ENCODE results near the gene SPDL1. TPM values are rescaled to one million over a fixed set of nuclear protein-coding genes. Genes with fewer than 3 reads are reported as not detected.

Gene SPDL1
- total RNA-seq, 1 donor: 2.2 TPM

Small RNA genes lying within 50 kb of the gene (small RNA-seq; reads per million reads assigned to genes)
- not detected for gene RNU6-477P

Other genes with a start within 250 kb of the SPDL1 start
- 167 TPM for gene DOCK2, start 53.5 kb downstream of the SPDL1 start, total RNA-seq

Measured in hematopoietic multipotent progenitor cell (in vitro differentiated cells).